ENCODE data around the gene WNT4.
"Not testable (repeated sequence)": the region's sequence is repeated elsewhere in the genome, so short reads cannot be mapped to it uniquely, and the experiment has no call there.

The WNT4 gene

GRCh38 chr1:22096463-22096862 is 46.4 kb downstream of the WNT4 start:
- H3K4me3 ChIP-seq (ENCODE audit: low read length) = no peak overlapping the region
- TF ChIP-seq CTCF (conservative IDR thresholded peaks at IDR 0.05; ENCODE audit: low read length) = no peak
- no peak for DNase-seq (ENCODE audit: low read depth)

- no peak for TF ChIP-seq CTCF (conservative IDR thresholded peaks at IDR 0.05; ENCODE audit: low read length)
- no peak overlapping the region for H3K4me3 ChIP-seq (ENCODE audit: low read length)
- DNase-seq (ENCODE audit: low read depth) = no peak
Measured at GRCh38 chr1:22096036-22096435, 46.9 kb downstream of the WNT4 start.

GRCh38 chr1:22093513-22093912 is 49.4 kb downstream of the WNT4 start:
- no peak for DNase-seq (ENCODE audit: low read depth)
- no peak overlapping the region for H3K4me3 ChIP-seq (ENCODE audit: low read length)
- TF ChIP-seq CTCF (conservative IDR thresholded peaks at IDR 0.05; ENCODE audit: low read length) = no peak

GRCh38 chr1:22092026-22092768 is 50.7 kb downstream of the WNT4 start:
- H3K4me3 ChIP-seq (ENCODE audit: low read length) = not testable (repeated sequence)
- peak; percentile 37 for DNase-seq (ENCODE audit: low read depth)

- no peak overlapping the region for H3K4me3 ChIP-seq (ENCODE audit: low read length)
- no peak for TF ChIP-seq CTCF (conservative IDR thresholded peaks at IDR 0.05; ENCODE audit: low read length)
- DNase-seq (ENCODE audit: low read depth) = no peak
Measured at GRCh38 chr1:22090867-22091266, 52.0 kb downstream of the WNT4 start.

GRCh38 chr1:22089787-22090186 is 53.1 kb downstream of the WNT4 start:
- no peak overlapping the region for H3K4me3 ChIP-seq (ENCODE audit: low read length)
- no peak for DNase-seq (ENCODE audit: low read depth)
- TF ChIP-seq CTCF (conservative IDR thresholded peaks at IDR 0.05; ENCODE audit: low read length) = no peak

- H3K4me3 ChIP-seq (ENCODE audit: low read length) = no peak overlapping the region
- TF ChIP-seq CTCF (conservative IDR thresholded peaks at IDR 0.05; ENCODE audit: low read length) = no peak
- DNase-seq (ENCODE audit: low read depth) = no peak
Measured at GRCh38 chr1:22089134-22089571, 53.7 kb downstream of the WNT4 start.
